Activated CD8-positive, alpha-beta T cell treated with anti-CD3 and anti-CD28 coated beads for 36 hours (primary cell): Measurements from ENCODE around the gene XPNPEP2. TPM values are rescaled to one million over a fixed set of nuclear protein-coding genes. Genes with fewer than 3 reads are reported as not detected.
"Not testable (repeated sequence)": the region's sequence is repeated elsewhere in the genome, so short reads cannot be mapped to it uniquely, and the experiment has no call there.

Experiments
- ATAC-seq: fragments of 200-7000 bp; cut with Tn5 transposase; one replicate; pipeline ENCODE4 v1.10.0; 2021; ENCODE audit warnings: mild to moderate bottlenecking, moderate library complexity
- CTCF ChIA-PET: fragments of 350-600 bp; sonication (Branson Sonifier 250); formaldehyde crosslinking; loops from one replicate; lab custom pipeline; 2021; ENCODE audit warnings: antibody characterized with exemption; lab: Charles Lee
- POLR2A ChIA-PET: fragments of 350-600 bp; sonication (Branson Sonifier 250); formaldehyde crosslinking; loops from one replicate; lab custom pipeline; 2021; ENCODE audit warnings: antibody characterized with exemption; lab: Charles Lee
- DNase-seq: peaks from one replicate; pipeline ENCODE4 v3.0.0-alpha.2; 2020
- H3K27ac Mint-ChIP-seq: one replicate; pipeline ENCODE4 v1.8.0; 2021; ENCODE audit warnings: mild to moderate bottlenecking, mixed read lengths
- H3K27me3 Mint-ChIP-seq: one replicate; pipeline ENCODE4 v1.8.0; 2021; ENCODE audit warnings: mixed read lengths
- H3K36me3 Mint-ChIP-seq: one replicate; pipeline ENCODE4 v1.8.0; 2021; ENCODE audit warnings: low read depth, mixed read lengths
- H3K4me1 Mint-ChIP-seq: one replicate; pipeline ENCODE4 v1.8.0; 2021; ENCODE audit warnings: low read depth, mixed read lengths
- H3K4me3 Mint-ChIP-seq: one replicate; pipeline ENCODE4 v1.8.0; 2021; ENCODE audit warnings: mild to moderate bottlenecking, moderate library complexity, mixed read lengths
- H3K9me3 Mint-ChIP-seq: one replicate; pipeline ENCODE4 v1.8.0; 2021; ENCODE audit warnings: mixed read lengths
- CTCF ChIP-seq: fragments of 200-600 bp; IDR thresholded peaks from one replicate; pipeline ENCODE4 v1.8.0; 2022; ENCODE audit warnings: antibody characterized with exemption, mild to moderate bottlenecking
- intact Hi-C: fragments of 100-400 bp; cut with micrococcal nuclease; formaldehyde crosslinking; loops from one replicate; pipeline ENCODE4 v1.10.0; 2022
- total RNA-seq, 2 experiments: library from RNA; stranded (reverse); gene quantifications; one replicate each; pipeline ENCODE4 v1.2.3, GENCODE V29; 2021

Gene XPNPEP2
- total RNA-seq, 2 experiments from 2014 or later = 0.16 to 0.38 TPM

- intact Hi-C loops = no loop called here
- POLR2A ChIA-PET = interaction anchor here (1.2 kb wide), 1 partner anchor 21 kb away, joined by 6 read pairs; no protein-coding TSS in a partner anchor
- ATAC-seq (peak; percentile 25), DNase-seq (no peak)
- no peaks in the 10 kb centered on the region for H3K9me3 Mint-ChIP-seq
- no peaks in the 10 kb centered on the region for H3K36me3 Mint-ChIP-seq
- CTCF ChIA-PET = interaction anchor here (0.9 to 6.1 kb wide), 7 partner anchors 11 to 133 kb away, joined by 3 to 35 read pairs (median 4); no protein-coding TSS in a partner anchor
- peaks cover 29% of the 10 kb centered on the region for H3K4me1 Mint-ChIP-seq
- no peak for TF ChIP-seq CTCF
- no peak overlapping the region for H3K4me3 Mint-ChIP-seq
- H3K27me3 Mint-ChIP-seq = no peaks in the 10 kb centered on the region
- no peak overlapping the region for H3K27ac Mint-ChIP-seq
These were observed 863 bp upstream of the XPNPEP2 start for GRCh38 chrX:129737916-129738315.

GRCh38 chrX:129739578-129739977, 799 bp downstream of the XPNPEP2 start:
- intact Hi-C loops = no loop called here
- H3K27me3 Mint-ChIP-seq = no peaks in the 10 kb centered on the region
- no peaks in the 10 kb centered on the region for H3K36me3 Mint-ChIP-seq
- DNase-seq (no peak), ATAC-seq (no peak)
- no peak for TF ChIP-seq CTCF
- H3K4me1 Mint-ChIP-seq = peaks cover 44% of the 10 kb centered on the region
- ChIA-PET POLR2A (no interaction called here), CTCF (interaction anchor here (6.1 kb wide), 1 partner anchor 13 kb away, joined by 35 read pairs; no protein-coding TSS in a partner anchor)
- H3K27ac Mint-ChIP-seq = no peak overlapping the region
- H3K9me3 Mint-ChIP-seq = no peaks in the 10 kb centered on the region
- H3K4me3 Mint-ChIP-seq = no peak overlapping the region

GRCh38 chrX:129741880-129742758, 3.3 kb downstream of the XPNPEP2 start:
- ChIA-PET POLR2A (no interaction called here), CTCF (no interaction called here)
- Mint-ChIP-seq H3K27me3 (no peaks in the 10 kb centered on the region), H3K4me1 (peaks cover 47% of the 10 kb centered on the region), H3K9me3 (no peaks in the 10 kb centered on the region), H3K36me3 (no peaks in the 10 kb centered on the region), H3K27ac (peak overlapping the region; percentile 76), H3K4me3 (no peak overlapping the region)
- TF ChIP-seq CTCF = no peak
- intact Hi-C loops = no loop called here
- no peak for DNase-seq
- ATAC-seq = peak; percentile 14

- intact Hi-C loops, H3K4me3 Mint-ChIP-seq, ATAC-seq, H3K27me3 Mint-ChIP-seq, H3K9me3 Mint-ChIP-seq, DNase-seq, CTCF ChIA-PET, H3K36me3 Mint-ChIP-seq: not testable (repeated sequence)
- POLR2A ChIA-PET = interaction anchor here (1.3 kb wide), 1 partner anchor 55 kb away, joined by 4 read pairs; no protein-coding TSS in a partner anchor
- Mint-ChIP-seq H3K4me1 (peaks cover 46% of the 10 kb centered on the region), H3K27ac (peak overlapping the region; percentile 76)
These were observed 4.0 kb downstream of the XPNPEP2 start for GRCh38 chrX:129742759-129743152.

- no peak overlapping the region for H3K4me3 Mint-ChIP-seq
- no peaks in the 10 kb centered on the region for H3K9me3 Mint-ChIP-seq
- intact Hi-C loops = no loop called here
- H3K36me3 Mint-ChIP-seq = no peaks in the 10 kb centered on the region
- peak overlapping the region; percentile 74 for H3K27ac Mint-ChIP-seq
- H3K27me3 Mint-ChIP-seq = no peaks in the 10 kb centered on the region
- POLR2A ChIA-PET = interaction anchor here (0.8 to 1.7 kb wide), 4 partner anchors 12 to 100 kb away, joined by 3 to 4 read pairs (median 4); partner anchors contain the start of gene ZDHHC9
- ATAC-seq (peak; percentile 21), DNase-seq (no peak)
- CTCF ChIA-PET = interaction anchor here (1.0 to 1.9 kb wide), 2 partner anchors 16 to 17 kb away, joined by 3 to 5 read pairs; no protein-coding TSS in a partner anchor
- H3K4me1 Mint-ChIP-seq = peaks cover 40% of the 10 kb centered on the region
- no peak for TF ChIP-seq CTCF
These were observed 5.0 kb downstream of the XPNPEP2 start for GRCh38 chrX:129743821-129744220.
